Panc1 (cell line): ENCODE results near the gene SLC8A1. TPM values are rescaled to one million over a fixed set of nuclear protein-coding genes. Genes with fewer than 3 reads are reported as not detected.

Source experiments
- ATAC-seq: fragments of 200-7000 bp; cut with Tn5 transposase; 2 replicates; pipeline ENCODE4 v1.9.1; 2020; ENCODE audit warnings: mild to moderate bottlenecking, moderate library complexity
- BruUV-seq: library from RNA; stranded (reverse); fragments of 400-500 nt; replicated peaks from 2 replicates; lab custom pipeline; 2021; lab: Mats Ljungman, UMichigan
- CTCF ChIA-PET: fragments of 300-600 bp; sonication (Branson Sonifier 250); formaldehyde crosslinking; loops from one replicate; lab custom pipeline; 2022; ENCODE audit warnings: antibody characterized with exemption; lab: Charles Lee
- POLR2A ChIA-PET: fragments of 300-600 bp; sonication (Branson Sonifier 250); formaldehyde crosslinking; loops from one replicate; lab custom pipeline; 2022; ENCODE audit warnings: antibody characterized with exemption; lab: Charles Lee
- DNase-seq: peaks from one replicate; pipeline ENCODE4 v3.0.0-alpha.2; 2010; ENCODE audit warnings: low read depth, low spot score
- H3K27ac ChIP-seq: 2 replicates; pipeline ENCODE4 v1.5.1; 2011; ENCODE audit warnings: mild to moderate bottlenecking, low read length, inconsistent platforms
- H3K27me3 ChIP-seq: fragments of 200-500 bp; sonication (Bioruptor generic); 2 replicates; pipeline ENCODE4 v1.6.0; 2014; ENCODE audit warnings: low read length, inconsistent platforms; ENCODE audit not compliant: control insufficient read depth, insufficient read depth
- H3K36me3 ChIP-seq: fragments of 200-500 bp; sonication (Bioruptor generic); 2 replicates; pipeline ENCODE4 v1.5.1; 2014; ENCODE audit warnings: inconsistent platforms, mild to moderate bottlenecking, low read length, moderate library complexity; ENCODE audit not compliant: control insufficient read depth, insufficient read depth
- H3K4me1 ChIP-seq: 2 replicates; pipeline ENCODE4 v1.5.1; 2011; ENCODE audit warnings: inconsistent platforms, mild to moderate bottlenecking, low read length, moderate library complexity; ENCODE audit not compliant: control insufficient read depth, insufficient read depth
- H3K4me3 ChIP-seq, 2 experiments: 2 replicates each; pipeline ENCODE4 v1.5.1; 2011 to 2012; ENCODE audit warnings: low read depth in 2 of 2, low read length in 2 of 2, mild to moderate bottlenecking in 2 of 2, inconsistent platforms in 1 of 2, moderate library complexity in 1 of 2
- H3K9me3 ChIP-seq: fragments of 200-500 bp; sonication (Bioruptor generic); 2 replicates; pipeline ENCODE4 v1.5.1; 2014; ENCODE audit warnings: low read depth, mild to moderate bottlenecking, inconsistent platforms, low read length, moderate library complexity; ENCODE audit not compliant: control insufficient read depth, insufficient read depth
- POLR2AphosphoS5 ChIP-seq: IDR thresholded peaks from 2 replicates; pipeline ENCODE4 v1.6.1; 2012; ENCODE audit warnings: mild to moderate bottlenecking, low read depth, low read length, moderate library complexity
- SIN3A ChIP-seq: IDR thresholded peaks from 2 replicates; pipeline ENCODE4 v1.6.1; 2012; ENCODE audit warnings: low read depth, mild to moderate bottlenecking, low read length, moderate library complexity, borderline replicate concordance; ENCODE audit not compliant: insufficient read depth
- in situ Hi-C: cut with HindIII; loops from 2 replicates; pipeline ENCODE4 v1.10.0; 2016; ENCODE audit warnings: low sequenced_read_pairs, low pct_unique_long_range_greater_than_20kb
- intact Hi-C: fragments of 100-400 bp; cut with micrococcal nuclease; formaldehyde crosslinking; loops from one replicate; pipeline ENCODE4 v1.10.0; 2022; ENCODE audit not compliant: unreplicated experiment
- total RNA-seq: library from RNA; stranded (reverse); gene quantifications from one replicate; pipeline ENCODE4 v1.2.1, GENCODE V29; 2021; ENCODE audit not compliant: unreplicated experiment
- TF ChIP-seq, protein P1 (sequence below), 2 experiments: IDR thresholded peaks; 2 replicates each; pipeline ENCODE4 v1.6.1; 2011 to 2012; ENCODE audit warnings: low read depth in 2 of 2, control low read depth in 1 of 2, low read length in 1 of 2, mild to moderate bottlenecking in 1 of 2, moderate library complexity in 1 of 2; ENCODE audit not compliant: insufficient read depth in 1 of 2
- TF ChIP-seq, protein P2 (sequence below): fragments of 450-650 bp; IDR thresholded peaks from 2 replicates; pipeline ENCODE4 v1.5.1; 2017; ENCODE audit warnings: mild to moderate bottlenecking

Gene SLC8A1
- total RNA-seq, 1 experiment from 2014 or later: 0.59 TPM

DNA sequence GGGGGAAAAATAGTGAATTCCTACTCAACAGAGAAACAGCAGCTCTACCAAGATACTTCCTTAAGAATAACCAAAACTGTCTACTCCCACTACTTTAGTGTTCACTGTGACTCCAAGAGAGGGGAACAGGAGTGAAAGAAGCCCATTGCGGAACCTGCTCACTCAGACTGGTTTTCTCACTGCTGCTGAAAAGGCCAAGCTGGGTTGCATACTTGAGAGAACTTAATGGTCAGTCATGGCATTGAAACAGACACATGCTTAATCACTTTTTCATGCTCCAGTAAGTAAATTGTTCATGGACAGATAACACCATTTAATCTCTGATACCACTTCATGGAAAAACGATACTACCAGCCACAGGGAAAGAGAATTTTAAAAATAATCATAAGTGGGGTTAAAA is 35.7 kb upstream of the SLC8A1 start:
- intact Hi-C loops: no loop called here
- no peaks in the 10 kb centered on the region for H3K27me3 ChIP-seq
- no peak overlapping the region for H3K27ac ChIP-seq
- TF ChIP-seq, protein P1, sequence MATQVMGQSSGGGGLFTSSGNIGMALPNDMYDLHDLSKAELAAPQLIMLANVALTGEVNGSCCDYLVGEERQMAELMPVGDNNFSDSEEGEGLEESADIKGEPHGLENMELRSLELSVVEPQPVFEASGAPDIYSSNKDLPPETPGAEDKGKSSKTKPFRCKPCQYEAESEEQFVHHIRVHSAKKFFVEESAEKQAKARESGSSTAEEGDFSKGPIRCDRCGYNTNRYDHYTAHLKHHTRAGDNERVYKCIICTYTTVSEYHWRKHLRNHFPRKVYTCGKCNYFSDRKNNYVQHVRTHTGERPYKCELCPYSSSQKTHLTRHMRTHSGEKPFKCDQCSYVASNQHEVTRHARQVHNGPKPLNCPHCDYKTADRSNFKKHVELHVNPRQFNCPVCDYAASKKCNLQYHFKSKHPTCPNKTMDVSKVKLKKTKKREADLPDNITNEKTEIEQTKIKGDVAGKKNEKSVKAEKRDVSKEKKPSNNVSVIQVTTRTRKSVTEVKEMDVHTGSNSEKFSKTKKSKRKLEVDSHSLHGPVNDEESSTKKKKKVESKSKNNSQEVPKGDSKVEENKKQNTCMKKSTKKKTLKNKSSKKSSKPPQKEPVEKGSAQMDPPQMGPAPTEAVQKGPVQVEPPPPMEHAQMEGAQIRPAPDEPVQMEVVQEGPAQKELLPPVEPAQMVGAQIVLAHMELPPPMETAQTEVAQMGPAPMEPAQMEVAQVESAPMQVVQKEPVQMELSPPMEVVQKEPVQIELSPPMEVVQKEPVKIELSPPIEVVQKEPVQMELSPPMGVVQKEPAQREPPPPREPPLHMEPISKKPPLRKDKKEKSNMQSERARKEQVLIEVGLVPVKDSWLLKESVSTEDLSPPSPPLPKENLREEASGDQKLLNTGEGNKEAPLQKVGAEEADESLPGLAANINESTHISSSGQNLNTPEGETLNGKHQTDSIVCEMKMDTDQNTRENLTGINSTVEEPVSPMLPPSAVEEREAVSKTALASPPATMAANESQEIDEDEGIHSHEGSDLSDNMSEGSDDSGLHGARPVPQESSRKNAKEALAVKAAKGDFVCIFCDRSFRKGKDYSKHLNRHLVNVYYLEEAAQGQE (IDR thresholded peaks at IDR 0.05; ENCODE audit: insufficient read depth in 1 of 2, low read depth in 2 of 2, low read length in 1 of 2): no peak
- TF ChIP-seq POLR2AphosphoS5: no peak
- TF ChIP-seq, protein P2, sequence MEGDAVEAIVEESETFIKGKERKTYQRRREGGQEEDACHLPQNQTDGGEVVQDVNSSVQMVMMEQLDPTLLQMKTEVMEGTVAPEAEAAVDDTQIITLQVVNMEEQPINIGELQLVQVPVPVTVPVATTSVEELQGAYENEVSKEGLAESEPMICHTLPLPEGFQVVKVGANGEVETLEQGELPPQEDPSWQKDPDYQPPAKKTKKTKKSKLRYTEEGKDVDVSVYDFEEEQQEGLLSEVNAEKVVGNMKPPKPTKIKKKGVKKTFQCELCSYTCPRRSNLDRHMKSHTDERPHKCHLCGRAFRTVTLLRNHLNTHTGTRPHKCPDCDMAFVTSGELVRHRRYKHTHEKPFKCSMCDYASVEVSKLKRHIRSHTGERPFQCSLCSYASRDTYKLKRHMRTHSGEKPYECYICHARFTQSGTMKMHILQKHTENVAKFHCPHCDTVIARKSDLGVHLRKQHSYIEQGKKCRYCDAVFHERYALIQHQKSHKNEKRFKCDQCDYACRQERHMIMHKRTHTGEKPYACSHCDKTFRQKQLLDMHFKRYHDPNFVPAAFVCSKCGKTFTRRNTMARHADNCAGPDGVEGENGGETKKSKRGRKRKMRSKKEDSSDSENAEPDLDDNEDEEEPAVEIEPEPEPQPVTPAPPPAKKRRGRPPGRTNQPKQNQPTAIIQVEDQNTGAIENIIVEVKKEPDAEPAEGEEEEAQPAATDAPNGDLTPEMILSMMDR: no peak
- ATAC-seq (no peak), DNase-seq (no peak)
- CTCF ChIA-PET: interaction anchor here (0.7 kb wide), 1 partner anchor 24 kb away, joined by 6 read pairs; no protein-coding TSS in a partner anchor
- no peak overlapping the region for H3K4me3 ChIP-seq
- no peaks in the 10 kb centered on the region for H3K4me1 ChIP-seq
- H3K36me3 ChIP-seq: no peaks in the 10 kb centered on the region
- BruUV-seq: no TSS peak
- in situ Hi-C loops: no loop called here
- no peaks in the 10 kb centered on the region for H3K9me3 ChIP-seq
- POLR2A ChIA-PET: interaction anchor here (0.6 kb wide), 1 partner anchor 646 kb away, joined by 4 read pairs; no protein-coding TSS in a partner anchor

DNA sequence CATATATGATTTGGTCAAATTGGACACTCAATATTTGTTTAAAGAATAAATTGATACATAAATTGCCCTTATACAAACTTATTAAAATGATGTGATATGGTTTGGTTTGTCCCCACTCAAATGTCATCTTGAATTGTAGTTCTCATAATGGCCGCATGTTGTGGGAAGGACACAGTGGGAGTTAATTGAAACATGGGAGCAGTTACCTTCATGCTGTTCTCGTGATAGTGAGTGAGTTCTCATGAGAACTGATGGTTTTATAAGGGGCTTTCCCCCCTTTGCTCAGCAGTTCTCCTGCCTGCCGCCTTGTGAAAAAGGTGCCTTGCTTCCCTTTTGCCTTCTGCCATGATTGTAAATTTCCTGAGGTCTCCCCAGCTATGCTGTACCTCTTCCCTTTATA is 34.0 kb upstream of the SLC8A1 start:
- no peak for TF ChIP-seq SIN3A
- TF ChIP-seq, protein P1 (IDR thresholded peaks at IDR 0.05; ENCODE audit: insufficient read depth in 1 of 2, low read depth in 2 of 2, low read length in 1 of 2): no peak
- POLR2A ChIA-PET: no interaction called here
- in situ Hi-C loops: no loop called here

More for the DNA sequence above, 34.0 kb upstream of the SLC8A1 start:
- Histone ChIP-seq H3K36me3 (no peaks in the 10 kb centered on the region), H3K4me1 (no peaks in the 10 kb centered on the region), H3K27me3 (no peaks in the 10 kb centered on the region), H3K4me3 (no peak overlapping the region), H3K9me3 (no peaks in the 10 kb centered on the region), H3K27ac (no peak overlapping the region)
- BruUV-seq: no TSS peak
- CTCF ChIA-PET: no interaction called here
- no peak for DNase-seq
- intact Hi-C loops: no loop called here
- ATAC-seq: no peak
